ENCODE results near the gene FBXO38. TPM values are rescaled to one million over a fixed set of nuclear protein-coding genes. Genes with fewer than 3 reads are reported as not detected.

Gene FBXO38
- total RNA-seq, 1 experiment from 2014 or later = 36.3 TPM

DNA sequence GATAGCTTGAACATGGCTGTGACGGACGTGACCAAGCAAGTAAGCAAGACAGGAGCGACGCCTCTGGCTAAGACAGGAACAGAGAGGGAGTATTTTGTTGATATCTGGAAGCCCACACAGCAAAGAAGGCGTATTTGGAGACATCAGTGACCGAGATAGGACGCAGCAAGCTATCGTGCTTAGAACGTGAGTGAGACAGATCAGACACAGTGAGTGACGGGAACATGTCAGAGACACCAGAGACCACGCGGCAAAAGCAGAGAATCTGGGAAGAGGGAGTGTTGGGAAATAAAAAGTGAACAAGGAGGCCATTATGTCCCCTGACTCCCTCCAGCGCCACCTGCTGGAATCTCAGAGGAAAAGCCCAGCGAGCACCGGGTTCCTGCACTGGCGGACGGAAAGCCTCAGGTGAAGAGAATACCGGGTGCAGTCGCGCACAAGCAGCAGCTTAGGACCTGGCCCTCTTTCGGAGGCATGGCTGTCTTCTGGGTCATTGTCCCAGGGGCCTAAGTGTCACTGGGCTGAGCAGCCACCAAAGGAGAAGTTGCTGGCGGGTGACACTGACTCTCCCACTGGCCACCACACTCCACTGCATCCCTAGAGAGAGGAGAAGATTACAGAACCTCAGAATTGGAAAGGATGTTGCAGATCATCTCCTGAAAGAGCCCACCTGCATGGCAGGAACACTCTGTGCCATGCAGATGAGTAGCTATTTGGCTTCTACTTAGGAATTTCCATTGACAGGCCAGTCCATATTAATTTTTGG, 99.1 kb downstream of the FBXO38 start (continued):
- TF ChIP-seq SIN3A (IDR thresholded peaks at IDR 0.05; ENCODE audit: low read depth) (no peak), JUND (IDR thresholded peaks at IDR 0.05) (no peak), EZH2phosphoT487 (IDR thresholded peaks at IDR 0.05; ENCODE audit: borderline replicate concordance) (no peak), CBX3 (IDR thresholded peaks at IDR 0.05; ENCODE audit: low read depth) (peak; percentile 46; the same call in 1 of the 2 replicates)

DNA sequence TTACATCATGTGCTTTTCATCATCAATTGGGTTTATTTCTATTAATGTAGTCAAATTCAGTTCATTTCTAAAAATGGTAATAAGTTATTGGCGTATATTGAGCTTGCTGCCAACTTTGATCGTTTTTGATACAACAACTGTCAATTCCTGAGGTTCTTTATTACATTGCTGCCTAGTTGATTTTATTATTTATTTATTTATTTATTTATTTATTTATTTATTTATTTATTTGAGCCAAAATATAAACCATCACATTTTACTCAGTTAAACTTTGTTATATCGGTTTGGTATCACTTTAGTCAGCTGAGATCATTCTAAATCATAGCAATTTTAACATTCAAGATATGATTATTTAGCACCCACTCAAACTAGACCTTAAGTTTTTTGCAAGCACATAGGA, 100.0 kb downstream of the FBXO38 start:
- RAD21 ChIA-PET (ENCODE audit: low non-redundant PET in 1 of 2, low total read pairs in 2 of 2, uncharacterized antibody in 2 of 2, unreplicated experiment in 2 of 2) = no interaction called here
- Histone ChIP-seq H3K79me2 (ENCODE audit: insufficient read depth, low read length) (no peaks in the 10 kb centered on the region), H4K20me1 (ENCODE audit: insufficient read depth) (no peaks in the 10 kb centered on the region), H2AFZ (ENCODE audit: low read depth, low read length, poor library complexity, severe bottlenecking) (no peak overlapping the region), H3K4me2 (ENCODE audit: low read length) (no peak overlapping the region), H3K9ac (ENCODE audit: low read length) (no peak overlapping the region), H3K9me3 (ENCODE audit: control insufficient read depth in 1 of 2, insufficient read depth in 1 of 2, low read depth in 1 of 2, low read length in 2 of 2) (no peaks in the 10 kb centered on the region), H3K4me1 (ENCODE audit: control insufficient read depth in 1 of 2, insufficient read depth in 2 of 2, low read length in 2 of 2) (0 out of 4 replicates have a peak, but pooled peaks cover 0 to 4% of the 10 kb centered on the region in 2 experiments), H3K27me3 (ENCODE audit: insufficient read depth, low read length) (peaks cover 19% of the 10 kb centered on the region), H3K4me3 (replicated peaks in 1 of 2; ENCODE audit: low read depth in 1 of 2, low read length in 2 of 2) (no peak overlapping the region), H3K9me2 (ENCODE audit: insufficient read depth) (no peaks in the 10 kb centered on the region), H3K36me3 (ENCODE audit: control insufficient read depth in 1 of 2, insufficient read depth in 2 of 2, low read length in 2 of 2) (no peaks in the 10 kb centered on the region), H3K27ac (ENCODE audit: low read depth, low read length) (no peak overlapping the region)
- intact Hi-C loops (cut with micrococcal nuclease) = loop anchor here (5.0 kb wide), 2 partner anchors 191 to 306 kb away; no protein-coding TSS in a partner anchor
- CTCF ChIA-PET = interaction anchor here (1.0 to 1.3 kb wide), 3 partner anchors 15 to 247 kb away, joined by 3 to 5 read pairs (median 4); no protein-coding TSS in a partner anchor
- ATAC-seq = no peak
- no peak for TF ChIP-seq FOSL1 (IDR thresholded peaks at IDR 0.05; ENCODE audit: low read depth)
- no peak for TF ChIP-seq ELF1 (IDR thresholded peaks at IDR 0.05; ENCODE audit: borderline replicate concordance, low read depth)
- TF ChIP-seq RAD21 (IDR thresholded peaks at IDR 0.05; ENCODE audit: low read depth) = no peak
- TF ChIP-seq POLR2A (IDR thresholded peaks at IDR 0.05; ENCODE audit: borderline replicate concordance, extremely low read depth, insufficient read depth, insufficient read length) = no peak
- TF ChIP-seq ZNF274 (IDR thresholded peaks at IDR 0.05; ENCODE audit: low read depth, low read length) = no peak
- TF ChIP-seq CEBPB (IDR thresholded peaks at IDR 0.05; ENCODE audit: low read depth) = no peak
- POLR2A ChIA-PET = no interaction called here
- BruUV-seq (replicated peaks) = no TSS peak
- no peak for DNase-seq (ENCODE audit: low read depth, low spot score)

Data from HCT116 (cell line).